Mesenchymal stem cell (in vitro differentiated cells and primary cell): ENCODE results near the gene NOP58.

Source experiments
- DNase-seq: peaks from one replicate; pipeline ENCODE4 v3.0.0-alpha.2; 2013
- H2AFZ ChIP-seq: one replicate; pipeline ENCODE4 v1.6.1; 2013; ENCODE audit warnings: low read depth, mild to moderate bottlenecking, control low read depth, inconsistent platforms, low read length, moderate library complexity
- H2AK5ac ChIP-seq: 2 replicates; pipeline ENCODE4 v1.6.1; 2013; ENCODE audit warnings: low read length, moderate library complexity, mild to moderate bottlenecking, inconsistent platforms; ENCODE audit not compliant: severe bottlenecking
- H2BK120ac ChIP-seq: one replicate; pipeline ENCODE4 v1.6.1; 2013; ENCODE audit warnings: low read depth, mild to moderate bottlenecking, inconsistent platforms, low read length, moderate library complexity
- H2BK12ac ChIP-seq, 2 experiments: one replicate each; pipeline ENCODE4 v1.6.1; 2013; ENCODE audit warnings: inconsistent platforms in 2 of 2, low read length in 2 of 2, mild to moderate bottlenecking in 2 of 2, moderate library complexity in 2 of 2, control low read depth in 1 of 2
- H2BK15ac ChIP-seq: one replicate; pipeline ENCODE4 v1.6.1; 2013; ENCODE audit warnings: mild to moderate bottlenecking, low read depth, inconsistent platforms; ENCODE audit not compliant: poor library complexity, severe bottlenecking
- H2BK5ac ChIP-seq: 2 replicates; pipeline ENCODE4 v1.6.1; 2013; ENCODE audit warnings: low read depth, mild to moderate bottlenecking, low read length, control low read depth, inconsistent platforms; ENCODE audit not compliant: poor library complexity, severe bottlenecking
- H3K14ac ChIP-seq, 2 experiments: one replicate each; pipeline ENCODE4 v1.6.1; 2013; ENCODE audit warnings: inconsistent platforms in 2 of 2, low read length in 2 of 2, control low read depth in 1 of 2, mild to moderate bottlenecking in 1 of 2, moderate library complexity in 1 of 2
- H3K18ac ChIP-seq, 2 experiments: one replicate each; pipeline ENCODE4 v1.6.1; 2013; ENCODE audit warnings: inconsistent platforms in 2 of 2, low read length in 2 of 2, control low read depth in 1 of 2, low read depth in 1 of 2, mild to moderate bottlenecking in 1 of 2
- H3K23ac ChIP-seq, 2 experiments: one replicate each; pipeline ENCODE4 v1.6.1; 2013; ENCODE audit warnings: inconsistent platforms in 2 of 2, low read length in 2 of 2, mild to moderate bottlenecking in 2 of 2, moderate library complexity in 2 of 2, control low read depth in 1 of 2
- H3K27ac ChIP-seq: 2 replicates; pipeline ENCODE4 v1.5.1; 2013; ENCODE audit warnings: mild to moderate bottlenecking, moderate library complexity, low read length, control low read depth, inconsistent platforms; ENCODE audit not compliant: poor library complexity, severe bottlenecking
- H3K27me3 ChIP-seq, 2 experiments: 2 replicates each; pipeline versions ENCODE4 v1.6.1 to v1.7.0; 2013; ENCODE audit warnings: low read length in 2 of 2, mild to moderate bottlenecking in 2 of 2, moderate library complexity in 2 of 2, control low read depth in 1 of 2, inconsistent platforms in 1 of 2; ENCODE audit not compliant: control insufficient read depth in 1 of 2, insufficient read depth in 1 of 2
- H3K36me3 ChIP-seq, 2 experiments: 2 replicates each; pipeline versions ENCODE4 v1.6.1 to v1.7.0; 2013; ENCODE audit warnings: low read length in 2 of 2, control low read depth in 1 of 2, inconsistent platforms in 1 of 2, low read depth in 1 of 2, mild to moderate bottlenecking in 1 of 2; ENCODE audit not compliant: insufficient read depth in 2 of 2, control insufficient read depth in 1 of 2
- H3K4ac ChIP-seq, 2 experiments: one replicate each; pipeline ENCODE4 v1.6.1; 2013; ENCODE audit warnings: inconsistent platforms in 2 of 2, low read length in 2 of 2, mild to moderate bottlenecking in 2 of 2, moderate library complexity in 2 of 2, control low read depth in 1 of 2, low read depth in 1 of 2
- H3K4me1 ChIP-seq: 2 replicates; pipeline ENCODE4 v1.6.1; 2013; ENCODE audit warnings: low read depth, low read length, control low read depth; ENCODE audit not compliant: control insufficient read depth, insufficient read depth
- H3K4me2 ChIP-seq: 2 replicates; pipeline ENCODE4 v1.6.1; 2013; ENCODE audit warnings: low read length, mild to moderate bottlenecking, inconsistent platforms; ENCODE audit not compliant: poor library complexity, severe bottlenecking
- H3K4me3 ChIP-seq, 2 experiments: 2 replicates each; pipeline versions ENCODE4 v1.5.1 to v1.7.0; 2013; ENCODE audit warnings: low read length in 2 of 2, mild to moderate bottlenecking in 2 of 2, control low read depth in 1 of 2, low read depth in 1 of 2; ENCODE audit not compliant: insufficient read depth in 1 of 2
- H3K79me1 ChIP-seq: replicated peaks from 2 replicates; pipeline ENCODE4 v1.6.1; 2013; ENCODE audit warnings: mild to moderate bottlenecking, control low read depth, low read length, inconsistent platforms; ENCODE audit not compliant: poor library complexity, severe bottlenecking
- H3K9ac ChIP-seq: 2 replicates; pipeline ENCODE4 v1.7.0; 2013; ENCODE audit warnings: mild to moderate bottlenecking, low read length, moderate library complexity
- H3K9me3 ChIP-seq: 2 replicates; pipeline ENCODE4 v1.7.0; 2013; ENCODE audit warnings: mild to moderate bottlenecking, low read length; ENCODE audit not compliant: control insufficient read depth
- H4K8ac ChIP-seq: one replicate; pipeline ENCODE4 v1.6.1; 2013; ENCODE audit warnings: inconsistent platforms, mild to moderate bottlenecking, low read length, moderate library complexity
- H4K91ac ChIP-seq: one replicate; pipeline ENCODE4 v1.6.1; 2013; ENCODE audit warnings: mild to moderate bottlenecking, low read length, inconsistent platforms
- WGBS: methylation state at CpG from one replicate; pipeline ENCODE4 v1.1.7; 2013; ENCODE audit warnings: mixed read lengths; 5-methylcytosine and 5-hydroxymethylcytosine counted together

Gene NOP58

DNA sequence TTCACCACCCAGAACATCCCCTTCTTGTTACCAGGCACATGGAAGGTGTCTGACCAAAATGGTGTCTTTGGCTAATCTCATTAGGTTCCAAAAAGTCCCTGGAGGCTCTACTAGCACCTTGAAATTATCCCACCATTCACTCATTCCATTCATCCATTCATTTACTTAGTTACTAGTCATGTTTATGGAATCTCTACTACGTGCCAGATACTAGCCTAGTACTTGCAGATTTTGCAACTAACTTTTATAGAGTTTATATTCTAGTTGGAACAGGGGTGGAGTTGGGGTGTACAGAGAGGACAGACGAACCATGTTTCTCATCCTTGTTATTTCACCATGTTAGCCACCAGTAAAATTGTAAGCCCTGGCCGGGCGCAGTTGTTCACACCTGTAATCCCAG lies 4.0 kb upstream of the NOP58 start:
- Histone ChIP-seq H3K27me3 (no peaks in the 10 kb centered on the region), H3K27ac (no peak overlapping the region), H3K18ac (no peak overlapping the region), H4K91ac (no peak overlapping the region), H3K79me1 (peaks cover 4% of the 10 kb centered on the region), H2BK5ac (no peak overlapping the region), H3K4me1 (peaks cover 3% of the 10 kb centered on the region), H3K4ac (no peak overlapping the region), H3K14ac (no peak overlapping the region), H4K8ac (no peak overlapping the region), H3K36me3 (peaks cover 0 to 2% of the 10 kb centered on the region in 2 experiments), H2BK120ac (no peak overlapping the region), H3K4me3 (no peak overlapping the region), H2AK5ac (no peak overlapping the region), H2BK12ac (no peak overlapping the region), H2AFZ (no peak overlapping the region), H3K9me3 (no peaks in the 10 kb centered on the region), H3K9ac (no peak overlapping the region), H3K4me2 (no peak overlapping the region), H3K23ac (no peak overlapping the region), H2BK15ac (no peak overlapping the region)
- DNase-seq: no peak
- WGBS: 86% methylated on average over 3 of the region's 4 CpGs

DNA sequence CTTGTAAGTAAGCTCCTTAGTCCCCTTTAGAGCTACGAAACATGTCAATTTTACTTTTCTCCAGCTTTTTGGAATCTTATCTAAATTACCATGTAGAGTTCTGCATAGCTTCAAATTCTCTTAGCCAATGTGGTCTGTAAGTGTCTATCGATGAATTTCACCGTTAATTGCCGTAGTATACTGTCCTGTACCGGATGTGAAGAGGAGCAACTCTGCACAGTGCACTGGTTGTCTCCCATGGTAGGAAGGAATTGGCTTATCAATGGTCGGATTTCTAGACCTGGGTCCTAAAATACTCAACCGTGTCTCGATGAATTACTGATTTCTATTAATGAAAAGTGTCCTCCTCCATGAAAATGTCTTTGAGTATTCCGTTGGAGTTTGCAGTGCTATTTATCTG lies 1.9 kb downstream of the NOP58 start:
- H3K18ac ChIP-seq: no peak overlapping the region
- H3K4me1 ChIP-seq: peaks cover 7% of the 10 kb centered on the region
- no peak overlapping the region for H2BK5ac ChIP-seq
- no peak overlapping the region for H2BK12ac ChIP-seq
- peaks cover 0 to 5% of the 10 kb centered on the region in 2 experiments for H3K36me3 ChIP-seq
- H3K4me2 ChIP-seq: peak overlapping the region; percentile 82
- no peaks in the 10 kb centered on the region for H3K9me3 ChIP-seq
- 70% methylated on average over 8 of the region's 9 CpGs for WGBS
- H2BK15ac ChIP-seq: no peak overlapping the region
- peak overlapping the region in 1 of 2 experiments; percentile 100 for H3K4me3 ChIP-seq
- H3K23ac ChIP-seq: no peak overlapping the region
- H3K27ac ChIP-seq: no peak overlapping the region
- H3K4ac ChIP-seq: no peak overlapping the region
- H2AFZ ChIP-seq: no peak overlapping the region
- H4K91ac ChIP-seq: no peak overlapping the region
- no peak overlapping the region for H2BK120ac ChIP-seq
- H3K79me1 ChIP-seq: peaks cover 4% of the 10 kb centered on the region
- H3K27me3 ChIP-seq: no peaks in the 10 kb centered on the region
- no peak overlapping the region for H2AK5ac ChIP-seq
- H4K8ac ChIP-seq: no peak overlapping the region
- no peak overlapping the region for H3K14ac ChIP-seq
- DNase-seq: no peak
- H3K9ac ChIP-seq: peak overlapping the region; percentile 98

GRCh38 chr2:202269585-202269984 lies 4.0 kb downstream of the NOP58 start:
- Histone ChIP-seq H2AK5ac (no peak overlapping the region), H2BK12ac (no peak overlapping the region), H3K36me3 (peaks cover 0 to 5% of the 10 kb centered on the region in 2 experiments), H4K8ac (no peak overlapping the region), H3K14ac (no peak overlapping the region), H3K27ac (no peak overlapping the region), H2AFZ (no peak overlapping the region), H2BK15ac (no peak overlapping the region), H3K4me1 (peaks cover 6% of the 10 kb centered on the region), H2BK120ac (no peak overlapping the region), H3K23ac (no peak overlapping the region), H3K4me2 (no peak overlapping the region), H3K18ac (no peak overlapping the region), H3K9me3 (no peaks in the 10 kb centered on the region), H3K79me1 (no peaks in the 10 kb centered on the region), H4K91ac (no peak overlapping the region), H2BK5ac (no peak overlapping the region), H3K4ac (no peak overlapping the region), H3K4me3 (no peak overlapping the region), H3K27me3 (no peaks in the 10 kb centered on the region), H3K9ac (no peak overlapping the region)
- WGBS: 94% methylated on average over 7 of the region's 9 CpGs
- DNase-seq: no peak

DNA sequence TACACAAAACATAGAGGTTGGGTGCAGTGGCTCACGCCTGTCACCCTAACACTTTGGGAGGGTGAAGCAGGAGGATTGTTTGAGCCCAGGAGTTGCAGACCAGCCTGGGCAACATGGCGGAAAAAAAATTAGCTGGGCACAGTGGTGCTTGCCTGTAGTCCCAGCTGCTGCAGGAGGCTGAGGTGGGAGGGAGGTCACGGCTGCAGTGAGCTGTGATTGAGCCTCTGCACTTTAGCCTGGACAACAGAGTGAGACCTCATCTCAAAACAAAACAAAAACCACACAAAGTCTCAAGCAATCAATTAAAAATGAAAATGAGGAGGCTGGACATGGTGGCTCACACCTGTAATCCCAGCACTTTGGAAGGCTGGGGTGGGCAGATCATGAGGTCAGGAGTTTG lies 4.9 kb downstream of the NOP58 start:
- no peak overlapping the region for H2BK5ac ChIP-seq
- peaks cover 5% of the 10 kb centered on the region in 2 experiments for H3K36me3 ChIP-seq
- no peak overlapping the region for H3K27ac ChIP-seq
- no peak overlapping the region for H2BK15ac ChIP-seq
- no peak overlapping the region for H3K23ac ChIP-seq
- no peak for DNase-seq
- H3K79me1 ChIP-seq: no peaks in the 10 kb centered on the region
- H3K9me3 ChIP-seq: no peaks in the 10 kb centered on the region
- H2BK120ac ChIP-seq: no peak overlapping the region
- no peak overlapping the region for H3K4me2 ChIP-seq
- H2AK5ac ChIP-seq: no peak overlapping the region
- H3K18ac ChIP-seq: no peak overlapping the region
- H3K4me1 ChIP-seq: peaks cover 5% of the 10 kb centered on the region
- H4K91ac ChIP-seq: no peak overlapping the region
- peak overlapping the region; percentile 8 for H3K9ac ChIP-seq
- no peak overlapping the region for H3K4me3 ChIP-seq
- H4K8ac ChIP-seq: no peak overlapping the region
- whole genome bisulfite sequencing: 94% methylated on average over 2 of the region's 3 CpGs
- H2AFZ ChIP-seq: no peak overlapping the region
- H2BK12ac ChIP-seq: no peak overlapping the region
- H3K4ac ChIP-seq: no peak overlapping the region
- no peaks in the 10 kb centered on the region for H3K27me3 ChIP-seq
- H3K14ac ChIP-seq: no peak overlapping the region
